GM12878 (cell line): Measurements from ENCODE around the gene UGT1A6. TPM values are rescaled to one million over a fixed set of nuclear protein-coding genes. Genes with fewer than 3 reads are reported as not detected.

Source experiments
- ATAC-seq: fragments of 200-7000 bp; cut with Tn5 transposase; 3 replicates; pipeline ENCODE4 v1.9.1; 2020; ENCODE audit warnings: mild to moderate bottlenecking, moderate library complexity
- BruUV-seq: library from RNA; stranded (reverse); fragments of 400-500 nt; replicated peaks from 2 replicates; lab custom pipeline; 2021; lab: Mats Ljungman, UMichigan
- CTCF ChIA-PET: fragments of 300-600 bp; sonication (Branson Sonifier 250); formaldehyde crosslinking; extraction: SDS; loops from one replicate; lab custom pipeline; 2021; ENCODE audit warnings: inconsistent platforms; lab: Yijun Ruan, JAX
- POLR2A ChIA-PET: fragments of 350-600 bp; formaldehyde crosslinking; extraction: SDS; loops from one replicate; lab custom pipeline; 2021; ENCODE audit warnings: inconsistent platforms; lab: Charles Lee
- RAD21 ChIA-PET: fragments of 300-600 bp; sonication (Branson Sonifier 250); formaldehyde crosslinking; loops from one replicate; lab custom pipeline; 2023; ENCODE audit warnings: antibody characterized with exemption; ENCODE audit not compliant: unreplicated experiment; lab: Charles Lee
- SMC1A ChIA-PET: fragments of 300-600 bp; sonication (Branson Sonifier 250); formaldehyde crosslinking; loops from one replicate; lab custom pipeline; 2023; ENCODE audit not compliant: unreplicated experiment, uncharacterized antibody; lab: Charles Lee
- DNase-seq: peaks from one replicate; pipeline ENCODE4 v3.0.0-alpha.2; 2011; ENCODE audit warnings: low read depth, low spot score
- FAIRE-seq: peaks from 3 replicates; lab custom pipeline; 2011; peaks lifted over from hg19 to GRCh38; lab: Jason Lieb, UNC
- H2AFZ ChIP-seq: 2 replicates; pipeline ENCODE4 v1.6.0; 2011; ENCODE audit warnings: low read depth, low read length, control low read depth; ENCODE audit not compliant: control insufficient read depth
- H3K27ac ChIP-seq: 2 replicates; pipeline ENCODE4 v1.5.1; 2011; ENCODE audit warnings: control low read depth; ENCODE audit not compliant: control insufficient read depth, insufficient read depth
- H3K27me3 ChIP-seq, 2 experiments: replicated peaks in 1 of 2; 2 replicates each; pipeline versions ENCODE4 v1.6.0 to v1.6.1; 2011; ENCODE audit warnings: low read length in 1 of 2; ENCODE audit not compliant: control insufficient read depth in 2 of 2, insufficient read depth in 2 of 2
- H3K36me3 ChIP-seq, 2 experiments: 2 replicates each; pipeline ENCODE4 v1.5.1; 2011; ENCODE audit warnings: low read length in 1 of 2; ENCODE audit not compliant: control insufficient read depth in 2 of 2, insufficient read depth in 2 of 2
- H3K4me1 ChIP-seq: 2 replicates; pipeline ENCODE4 v1.6.1; 2011; ENCODE audit warnings: mild to moderate bottlenecking, low read length, moderate library complexity, mixed read lengths; ENCODE audit not compliant: control insufficient read depth, insufficient read depth
- H3K4me2 ChIP-seq: 2 replicates; pipeline ENCODE4 v1.6.0; 2011; ENCODE audit warnings: control low read depth; ENCODE audit not compliant: control insufficient read depth, insufficient read depth
- H3K4me3 ChIP-seq: fragments of 200-600 bp; sonication (generic); 2 replicates; pipeline ENCODE4 v1.5.1; 2016
- H3K79me2 ChIP-seq: 2 replicates; pipeline ENCODE4 v1.6.0; 2011; ENCODE audit warnings: low read length; ENCODE audit not compliant: control insufficient read depth, insufficient read depth
- H3K9ac ChIP-seq: 2 replicates; pipeline ENCODE4 v1.8.0; 2011; ENCODE audit warnings: low read length, control low read depth, mixed read lengths; ENCODE audit not compliant: control insufficient read depth, insufficient read depth
- H3K9me3 ChIP-seq: replicated peaks from 3 replicates; pipeline ENCODE4 v1.5.1; 2011; ENCODE audit warnings: mild to moderate bottlenecking, low read length; ENCODE audit not compliant: control insufficient read depth, insufficient read depth
- H4K20me1 ChIP-seq: 2 replicates; pipeline ENCODE4 v1.6.0; 2011; ENCODE audit not compliant: control insufficient read depth, insufficient read depth
- CREM ChIP-seq: IDR thresholded peaks from 2 replicates; pipeline ENCODE4 v1.6.1; 2014; ENCODE audit warnings: antibody characterized with exemption, low read depth
- HDAC6 ChIP-seq: fragments of 200-600 bp; sonication (generic); IDR thresholded peaks from one replicate; pipeline ENCODE4 v1.8.0; 2017; ENCODE audit warnings: antibody characterized with exemption; ENCODE audit not compliant: unreplicated experiment
- JUND ChIP-seq: IDR thresholded peaks from 2 replicates; pipeline ENCODE4 v1.6.1; 2012; ENCODE audit warnings: low read depth, mild to moderate bottlenecking, low read length, improper control_type of control experiment, moderate library complexity
- NFXL1 ChIP-seq: fragments of 450-650 bp; IDR thresholded peaks from 2 replicates; pipeline ENCODE4 v1.6.1; 2017; ENCODE audit warnings: antibody characterized with exemption, mild to moderate bottlenecking, borderline replicate concordance
- PBX3 ChIP-seq: IDR thresholded peaks from 2 replicates; pipeline ENCODE4 v1.6.1; 2011; ENCODE audit warnings: mild to moderate bottlenecking, low read depth, low read length, moderate library complexity; ENCODE audit not compliant: insufficient replicate concordance
- RFX5 ChIP-seq: IDR thresholded peaks from 2 replicates; pipeline ENCODE4 v1.6.1; 2011; ENCODE audit warnings: low read depth, low read length, improper control_type of control experiment
- SUPT20H ChIP-seq: IDR thresholded peaks from 2 replicates; pipeline ENCODE4 v1.6.1; 2011; ENCODE audit warnings: low read depth, mild to moderate bottlenecking, low read length, moderate library complexity, borderline replicate concordance; ENCODE audit not compliant: control insufficient read depth
- TCF7 ChIP-seq: IDR thresholded peaks from 2 replicates; pipeline ENCODE4 v1.6.1; 2014; ENCODE audit warnings: antibody characterized with exemption, borderline replicate concordance
- ZNF384 ChIP-seq: IDR thresholded peaks from 2 replicates; pipeline ENCODE4 v1.6.1; 2012; ENCODE audit warnings: low read depth, mild to moderate bottlenecking, low read length, improper control_type of control experiment, borderline replicate concordance
- ZZZ3 ChIP-seq: IDR thresholded peaks from 2 replicates; pipeline ENCODE4 v1.6.1; 2011; ENCODE audit warnings: low read depth; ENCODE audit not compliant: control insufficient read depth, insufficient read length
- WGBS: methylation state at CpG from one replicate; pipeline ENCODE4 v1.1.6; 2016; ENCODE audit warnings: low lambda C conversion rate; ENCODE audit not compliant: insufficient replicate concordance, insufficient coverage; ENCODE audit errors: missing lambda C conversion rate; 5-methylcytosine and 5-hydroxymethylcytosine counted together
- in situ Hi-C: fragments of 300-500 bp; cut with MboI; formaldehyde crosslinking; loops from 9 replicates; pipeline ENCODE4 v1.14.3; 2018; ENCODE audit warnings: mixed read lengths
- intact Hi-C: fragments of 100-400 bp; cut with micrococcal nuclease; formaldehyde crosslinking; loops from one replicate; pipeline ENCODE4 v1.14.2; 2022; ENCODE audit not compliant: unreplicated experiment
- polyA plus RNA-seq, 11 experiments: library from polyadenylated mRNA; depleted of rRNA in 4 of 11; unstranded in 6 of 11; stranded (reverse) in 5 of 11; fragments of >200 nt; fragmentation: Nextera tagmentation in 4 of 11; fragmentation: Illumina TruSeq in 1 of 11; extraction: Ambion mirVana in 4 of 11; extraction: Trizol in 1 of 11; gene quantifications; 1 replicate in 1 of 11; 2 replicates in 10 of 11; pipeline versions ENCODE4 v1.2.1 to v1.2.3, GENCODE V29; 2011 to 2016; ENCODE audit warnings: inconsistent platforms in 2 of 11, missing spikeins in 2 of 11, low read depth in 1 of 11
- total RNA-seq, 4 experiments: library from RNA; depleted of rRNA in 3 of 4; stranded (reverse); fragments of >200 nt in 3 of 4; fragmentation: Illumina TruSeq in 1 of 4; extraction: Trizol in 1 of 4; gene quantifications; 2 replicates each; pipeline versions ENCODE4 v1.2.1 to v1.2.3, GENCODE V29; 2013 to 2021
- TF ChIP-seq, protein P1 (sequence below): fragments of 450-650 bp; formaldehyde crosslinking; IDR thresholded peaks from 2 replicates; pipeline ENCODE4 v1.5.0; 2022; ENCODE audit warnings: mild to moderate bottlenecking, missing genetic modification characterization
- TF ChIP-seq, protein P2 (sequence below): IDR thresholded peaks from 2 replicates; pipeline ENCODE4 v1.6.1; 2012; ENCODE audit warnings: low read depth, low read length, improper control_type of control experiment

Gene UGT1A6
- total and polyA plus RNA-seq, 10 of the 15 experiments (the other 5 are each of a cell fraction or from before 2014, with no cell fraction given), result not detected

DNA sequence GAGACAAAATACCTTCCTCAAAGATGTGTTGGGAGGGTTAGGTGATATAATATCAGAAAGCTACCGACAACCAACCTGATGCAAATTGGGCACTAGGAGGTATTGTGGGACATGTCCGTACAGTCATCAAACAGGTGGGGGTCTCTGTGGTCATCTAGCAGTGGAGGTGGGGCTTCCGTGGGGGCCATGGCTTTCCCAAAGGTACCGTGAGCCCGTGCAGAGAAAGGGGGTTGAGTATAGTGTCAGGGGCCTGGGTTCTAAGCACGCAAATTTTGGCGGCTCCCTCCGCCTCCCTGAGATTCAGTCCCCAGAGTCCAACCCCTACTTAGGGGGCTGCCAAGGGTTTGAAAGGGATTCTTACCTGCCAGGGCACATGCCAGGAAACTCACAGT lies 129.0 kb downstream of the UGT1A6 start:
- no peaks in the 10 kb centered on the region; a peak in 3 of 4 replicates for H3K27me3 ChIP-seq

More for the DNA sequence above, 129.0 kb downstream of the UGT1A6 start:
- BruUV-seq, result no TSS peak
- no peak overlapping the region for H3K4me2 ChIP-seq
- ChIA-PET RAD21 (no interaction called here), CTCF (no interaction called here), POLR2A (no interaction called here), SMC1A (no interaction called here)
- no peak overlapping the region for H3K4me3 ChIP-seq
- WGBS, result 27% methylated on average over 8 of the region's 8 CpGs
- H3K36me3 ChIP-seq, result no peaks in the 10 kb centered on the region
- no peaks in the 10 kb centered on the region for H3K79me2 ChIP-seq
- H3K27ac ChIP-seq, result no peak overlapping the region
- TF ChIP-seq TCF7 (no peak), RFX5 (no peak), CREM (no peak), HDAC6 (no peak), SUPT20H (no peak), ZNF384 (no peak), ZZZ3 (no peak), PBX3 (no peak), JUND (no peak), NFXL1 (no peak)
- TF ChIP-seq, protein P1, sequence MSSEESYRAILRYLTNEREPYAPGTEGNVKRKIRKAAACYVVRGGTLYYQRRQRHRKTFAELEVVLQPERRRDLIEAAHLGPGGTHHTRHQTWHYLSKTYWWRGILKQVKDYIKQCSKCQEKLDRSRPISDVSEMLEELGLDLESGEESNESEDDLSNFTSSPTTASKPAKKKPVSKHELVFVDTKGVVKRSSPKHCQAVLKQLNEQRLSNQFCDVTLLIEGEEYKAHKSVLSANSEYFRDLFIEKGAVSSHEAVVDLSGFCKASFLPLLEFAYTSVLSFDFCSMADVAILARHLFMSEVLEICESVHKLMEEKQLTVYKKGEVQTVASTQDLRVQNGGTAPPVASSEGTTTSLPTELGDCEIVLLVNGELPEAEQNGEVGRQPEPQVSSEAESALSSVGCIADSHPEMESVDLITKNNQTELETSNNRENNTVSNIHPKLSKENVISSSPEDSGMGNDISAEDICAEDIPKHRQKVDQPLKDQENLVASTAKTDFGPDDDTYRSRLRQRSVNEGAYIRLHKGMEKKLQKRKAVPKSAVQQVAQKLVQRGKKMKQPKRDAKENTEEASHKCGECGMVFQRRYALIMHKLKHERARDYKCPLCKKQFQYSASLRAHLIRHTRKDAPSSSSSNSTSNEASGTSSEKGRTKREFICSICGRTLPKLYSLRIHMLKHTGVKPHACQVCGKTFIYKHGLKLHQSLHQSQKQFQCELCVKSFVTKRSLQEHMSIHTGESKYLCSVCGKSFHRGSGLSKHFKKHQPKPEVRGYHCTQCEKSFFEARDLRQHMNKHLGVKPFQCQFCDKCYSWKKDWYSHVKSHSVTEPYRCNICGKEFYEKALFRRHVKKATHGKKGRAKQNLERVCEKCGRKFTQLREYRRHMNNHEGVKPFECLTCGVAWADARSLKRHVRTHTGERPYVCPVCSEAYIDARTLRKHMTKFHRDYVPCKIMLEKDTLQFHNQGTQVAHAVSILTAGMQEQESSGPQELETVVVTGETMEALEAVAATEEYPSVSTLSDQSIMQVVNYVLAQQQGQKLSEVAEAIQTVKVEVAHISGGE (CRISPR knock-in tag), result no peak
- TF ChIP-seq, protein P2, sequence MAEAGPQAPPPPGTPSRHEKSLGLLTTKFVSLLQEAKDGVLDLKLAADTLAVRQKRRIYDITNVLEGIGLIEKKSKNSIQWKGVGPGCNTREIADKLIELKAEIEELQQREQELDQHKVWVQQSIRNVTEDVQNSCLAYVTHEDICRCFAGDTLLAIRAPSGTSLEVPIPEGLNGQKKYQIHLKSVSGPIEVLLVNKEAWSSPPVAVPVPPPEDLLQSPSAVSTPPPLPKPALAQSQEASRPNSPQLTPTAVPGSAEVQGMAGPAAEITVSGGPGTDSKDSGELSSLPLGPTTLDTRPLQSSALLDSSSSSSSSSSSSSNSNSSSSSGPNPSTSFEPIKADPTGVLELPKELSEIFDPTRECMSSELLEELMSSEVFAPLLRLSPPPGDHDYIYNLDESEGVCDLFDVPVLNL, result no peak
- in situ Hi-C loops (no loop called here), intact Hi-C loops (no loop called here)
- ATAC-seq (no peak), FAIRE-seq (no peak), DNase-seq (no peak)
- H3K9ac ChIP-seq, result no peak overlapping the region
- no peaks in the 10 kb centered on the region for H4K20me1 ChIP-seq
- no peaks in the 10 kb centered on the region for H3K4me1 ChIP-seq
- H3K9me3 ChIP-seq, result no peaks in the 10 kb centered on the region
- no peak overlapping the region for H2AFZ ChIP-seq
